ENCODE measurements around the gene EMC1. TPM values are rescaled to one million over a fixed set of nuclear protein-coding genes. Genes with fewer than 3 reads are reported as not detected.

EMC1 gene
- polyA plus RNA-seq, 1 of the 3 experiments (the other 2 are of a cell fraction), result 87.6 TPM

DNA sequence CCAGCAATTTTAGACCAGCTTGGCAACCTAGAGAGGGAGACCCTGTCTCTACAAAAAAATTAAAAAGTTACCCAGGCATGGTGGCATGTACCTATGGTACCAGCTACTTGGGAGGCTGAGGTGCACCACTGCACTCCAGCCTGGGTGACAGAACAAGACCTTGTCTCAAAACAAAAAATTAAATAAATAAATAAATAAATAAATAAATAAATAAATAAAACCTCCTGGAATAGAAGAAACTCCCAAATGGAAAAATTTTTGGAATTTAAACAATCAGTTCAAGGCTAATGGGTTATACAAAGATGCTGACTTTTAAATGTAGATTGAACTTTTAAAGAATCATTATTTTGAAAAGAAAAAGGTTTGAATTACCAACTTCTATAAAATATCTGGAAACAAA lies 63.5 kb downstream of the EMC1 start:
- Histone ChIP-seq H3K36me3 (replicated peaks in 1 of 2; ENCODE audit: control insufficient read depth in 1 of 2, insufficient read depth in 2 of 2, low read length in 1 of 2) (peaks cover 76 to 80% of the 10 kb centered on the region in 2 experiments), H3K9me3 (no peaks in the 10 kb centered on the region), H3K9me2 (no peaks in the 10 kb centered on the region), H3K4me2 (no peak overlapping the region), H3F3A (replicated peaks; ENCODE audit: insufficient read depth) (peaks cover 6% of the 10 kb centered on the region), H3K27me3 (ENCODE audit: insufficient read depth) (no peaks in the 10 kb centered on the region), H3K79me2 (ENCODE audit: insufficient read depth) (peaks cover 43% of the 10 kb centered on the region; the same call in 1 of the 2 replicates), H3K4me3 (ENCODE audit: low read depth in 2 of 2, low read length in 1 of 2) (no peak overlapping the region), H3K27ac (ENCODE audit: low read depth in 2 of 2, low read length in 1 of 2) (no peak overlapping the region), H2AFZ (ENCODE audit: low read depth) (no peak overlapping the region), H4K20me1 (ENCODE audit: insufficient read depth) (no peaks in the 10 kb centered on the region), H3K4me1 (ENCODE audit: control insufficient read depth in 1 of 2, insufficient read depth in 2 of 2, low read depth in 1 of 2, low read length in 1 of 2) (no peaks in the 10 kb centered on the region), H3K9ac (no peak overlapping the region)
- ChIA-PET CTCF (interaction anchor here (1.0 kb wide), 1 partner anchor 18 kb away, joined by 3 read pairs; no protein-coding TSS in a partner anchor), POLR2A (no interaction called here)
- TF ChIP-seq FOXJ3 (CRISPR knock-in tag; IDR thresholded peaks at IDR 0.05) (no peak), MXI1 (IDR thresholded peaks at IDR 0.05; ENCODE audit: low read depth, low read length) (no peak), NRF1 (IDR thresholded peaks at IDR 0.05; ENCODE audit: low read depth, low read length) (no peak), TAF1 (IDR thresholded peaks at IDR 0.05; ENCODE audit: borderline replicate concordance, low read depth, low read length) (no peak)
- TF ChIP-seq, protein P1, sequence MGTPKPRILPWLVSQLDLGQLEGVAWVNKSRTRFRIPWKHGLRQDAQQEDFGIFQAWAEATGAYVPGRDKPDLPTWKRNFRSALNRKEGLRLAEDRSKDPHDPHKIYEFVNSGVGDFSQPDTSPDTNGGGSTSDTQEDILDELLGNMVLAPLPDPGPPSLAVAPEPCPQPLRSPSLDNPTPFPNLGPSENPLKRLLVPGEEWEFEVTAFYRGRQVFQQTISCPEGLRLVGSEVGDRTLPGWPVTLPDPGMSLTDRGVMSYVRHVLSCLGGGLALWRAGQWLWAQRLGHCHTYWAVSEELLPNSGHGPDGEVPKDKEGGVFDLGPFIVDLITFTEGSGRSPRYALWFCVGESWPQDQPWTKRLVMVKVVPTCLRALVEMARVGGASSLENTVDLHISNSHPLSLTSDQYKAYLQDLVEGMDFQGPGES (IDR thresholded peaks at IDR 0.05; ENCODE audit: low read depth, low read length), result no peak
- TF ChIP-seq, protein P2, sequence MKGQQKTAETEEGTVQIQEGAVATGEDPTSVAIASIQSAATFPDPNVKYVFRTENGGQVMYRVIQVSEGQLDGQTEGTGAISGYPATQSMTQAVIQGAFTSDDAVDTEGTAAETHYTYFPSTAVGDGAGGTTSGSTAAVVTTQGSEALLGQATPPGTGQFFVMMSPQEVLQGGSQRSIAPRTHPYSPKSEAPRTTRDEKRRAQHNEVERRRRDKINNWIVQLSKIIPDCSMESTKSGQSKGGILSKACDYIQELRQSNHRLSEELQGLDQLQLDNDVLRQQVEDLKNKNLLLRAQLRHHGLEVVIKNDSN (IDR thresholded peaks at IDR 0.05; ENCODE audit: borderline replicate concordance, low read depth), result no peak
- TF ChIP-seq, protein P3, sequence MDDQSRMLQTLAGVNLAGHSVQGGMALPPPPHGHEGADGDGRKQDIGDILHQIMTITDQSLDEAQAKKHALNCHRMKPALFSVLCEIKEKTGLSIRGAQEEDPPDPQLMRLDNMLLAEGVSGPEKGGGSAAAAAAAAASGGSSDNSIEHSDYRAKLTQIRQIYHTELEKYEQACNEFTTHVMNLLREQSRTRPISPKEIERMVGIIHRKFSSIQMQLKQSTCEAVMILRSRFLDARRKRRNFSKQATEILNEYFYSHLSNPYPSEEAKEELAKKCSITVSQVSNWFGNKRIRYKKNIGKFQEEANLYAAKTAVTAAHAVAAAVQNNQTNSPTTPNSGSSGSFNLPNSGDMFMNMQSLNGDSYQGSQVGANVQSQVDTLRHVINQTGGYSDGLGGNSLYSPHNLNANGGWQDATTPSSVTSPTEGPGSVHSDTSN (IDR thresholded peaks at IDR 0.05), result no peak
- TF ChIP-seq, protein P4, sequence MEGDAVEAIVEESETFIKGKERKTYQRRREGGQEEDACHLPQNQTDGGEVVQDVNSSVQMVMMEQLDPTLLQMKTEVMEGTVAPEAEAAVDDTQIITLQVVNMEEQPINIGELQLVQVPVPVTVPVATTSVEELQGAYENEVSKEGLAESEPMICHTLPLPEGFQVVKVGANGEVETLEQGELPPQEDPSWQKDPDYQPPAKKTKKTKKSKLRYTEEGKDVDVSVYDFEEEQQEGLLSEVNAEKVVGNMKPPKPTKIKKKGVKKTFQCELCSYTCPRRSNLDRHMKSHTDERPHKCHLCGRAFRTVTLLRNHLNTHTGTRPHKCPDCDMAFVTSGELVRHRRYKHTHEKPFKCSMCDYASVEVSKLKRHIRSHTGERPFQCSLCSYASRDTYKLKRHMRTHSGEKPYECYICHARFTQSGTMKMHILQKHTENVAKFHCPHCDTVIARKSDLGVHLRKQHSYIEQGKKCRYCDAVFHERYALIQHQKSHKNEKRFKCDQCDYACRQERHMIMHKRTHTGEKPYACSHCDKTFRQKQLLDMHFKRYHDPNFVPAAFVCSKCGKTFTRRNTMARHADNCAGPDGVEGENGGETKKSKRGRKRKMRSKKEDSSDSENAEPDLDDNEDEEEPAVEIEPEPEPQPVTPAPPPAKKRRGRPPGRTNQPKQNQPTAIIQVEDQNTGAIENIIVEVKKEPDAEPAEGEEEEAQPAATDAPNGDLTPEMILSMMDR (IDR thresholded peaks at IDR 0.05), result no peak
- TF ChIP-seq, protein P5, sequence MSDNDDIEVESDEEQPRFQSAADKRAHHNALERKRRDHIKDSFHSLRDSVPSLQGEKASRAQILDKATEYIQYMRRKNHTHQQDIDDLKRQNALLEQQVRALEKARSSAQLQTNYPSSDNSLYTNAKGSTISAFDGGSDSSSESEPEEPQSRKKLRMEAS (IDR thresholded peaks at IDR 0.05; ENCODE audit: low read depth), result no peak
- no peak for DNase-seq

DNA sequence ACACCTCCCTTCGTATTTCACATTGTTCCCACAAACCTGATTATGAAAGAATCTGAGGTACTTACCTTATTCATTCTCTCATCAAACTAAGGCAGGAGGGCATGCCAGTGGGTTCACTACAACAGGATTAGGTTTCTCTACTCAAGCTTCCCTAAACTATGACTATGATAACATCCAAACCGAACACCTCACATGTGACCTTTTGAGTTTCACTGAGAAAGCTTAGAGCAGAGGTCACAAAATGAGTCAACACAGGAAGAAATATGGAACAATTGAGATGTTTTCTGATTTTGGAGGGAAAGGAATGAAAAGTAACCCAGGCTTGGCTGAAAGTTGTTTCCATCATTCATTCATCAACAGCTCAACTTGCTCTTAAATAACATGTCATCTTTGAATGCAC lies 65.3 kb downstream of the EMC1 start:
- Histone ChIP-seq H3K79me2 (ENCODE audit: insufficient read depth) (peaks cover 31% of the 10 kb centered on the region; the same call in 1 of the 2 replicates), H3K9ac (no peak overlapping the region), H4K20me1 (ENCODE audit: insufficient read depth) (no peaks in the 10 kb centered on the region), H3K4me3 (ENCODE audit: low read depth in 2 of 2, low read length in 1 of 2) (no peak overlapping the region), H3F3A (replicated peaks; ENCODE audit: insufficient read depth) (peaks cover under 1% of the 10 kb centered on the region), H3K9me2 (no peaks in the 10 kb centered on the region), H3K4me1 (ENCODE audit: control insufficient read depth in 1 of 2, insufficient read depth in 2 of 2, low read depth in 1 of 2, low read length in 1 of 2) (no peaks in the 10 kb centered on the region), H3K9me3 (no peaks in the 10 kb centered on the region), H3K27ac (ENCODE audit: low read depth in 2 of 2, low read length in 1 of 2) (no peak overlapping the region), H3K27me3 (ENCODE audit: insufficient read depth) (no peaks in the 10 kb centered on the region), H3K36me3 (replicated peaks in 1 of 2; ENCODE audit: control insufficient read depth in 1 of 2, insufficient read depth in 2 of 2, low read length in 1 of 2) (peaks cover 75 to 79% of the 10 kb centered on the region in 2 experiments), H2AFZ (ENCODE audit: low read depth) (no peak overlapping the region), H3K4me2 (no peak overlapping the region)
- POLR2A ChIA-PET, result no interaction called here
- CTCF ChIA-PET, result no interaction called here
- 94% methylated on average over 2 of the region's 2 CpGs for WGBS (ENCODE audit: low lambda C conversion rate)
- no peak for DNase-seq
- TF ChIP-seq TAF1 (IDR thresholded peaks at IDR 0.05; ENCODE audit: borderline replicate concordance, low read depth, low read length) (no peak), RAD21 (IDR thresholded peaks at IDR 0.05; ENCODE audit: low read length) (no peak), GABPA (IDR thresholded peaks at IDR 0.05; ENCODE audit: low read depth) (no peak), YY1 (IDR thresholded peaks at IDR 0.05; ENCODE audit: low read depth) (no peak), TEAD4 (IDR thresholded peaks at IDR 0.05; ENCODE audit: borderline replicate concordance, insufficient read depth) (no peak), POLR2AphosphoS5 (IDR thresholded peaks at IDR 0.05; ENCODE audit: low read depth, low read length) (no peak), NRF1 (IDR thresholded peaks at IDR 0.05; ENCODE audit: low read depth, low read length) (no peak), MEF2A (IDR thresholded peaks at IDR 0.05; ENCODE audit: borderline replicate concordance, low read depth) (no peak)
- TF ChIP-seq, protein P6, sequence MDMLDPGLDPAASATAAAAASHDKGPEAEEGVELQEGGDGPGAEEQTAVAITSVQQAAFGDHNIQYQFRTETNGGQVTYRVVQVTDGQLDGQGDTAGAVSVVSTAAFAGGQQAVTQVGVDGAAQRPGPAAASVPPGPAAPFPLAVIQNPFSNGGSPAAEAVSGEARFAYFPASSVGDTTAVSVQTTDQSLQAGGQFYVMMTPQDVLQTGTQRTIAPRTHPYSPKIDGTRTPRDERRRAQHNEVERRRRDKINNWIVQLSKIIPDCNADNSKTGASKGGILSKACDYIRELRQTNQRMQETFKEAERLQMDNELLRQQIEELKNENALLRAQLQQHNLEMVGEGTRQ (IDR thresholded peaks at IDR 0.05; ENCODE audit: borderline replicate concordance, low read depth, low read length), result no peak
- TF ChIP-seq, protein P7, sequence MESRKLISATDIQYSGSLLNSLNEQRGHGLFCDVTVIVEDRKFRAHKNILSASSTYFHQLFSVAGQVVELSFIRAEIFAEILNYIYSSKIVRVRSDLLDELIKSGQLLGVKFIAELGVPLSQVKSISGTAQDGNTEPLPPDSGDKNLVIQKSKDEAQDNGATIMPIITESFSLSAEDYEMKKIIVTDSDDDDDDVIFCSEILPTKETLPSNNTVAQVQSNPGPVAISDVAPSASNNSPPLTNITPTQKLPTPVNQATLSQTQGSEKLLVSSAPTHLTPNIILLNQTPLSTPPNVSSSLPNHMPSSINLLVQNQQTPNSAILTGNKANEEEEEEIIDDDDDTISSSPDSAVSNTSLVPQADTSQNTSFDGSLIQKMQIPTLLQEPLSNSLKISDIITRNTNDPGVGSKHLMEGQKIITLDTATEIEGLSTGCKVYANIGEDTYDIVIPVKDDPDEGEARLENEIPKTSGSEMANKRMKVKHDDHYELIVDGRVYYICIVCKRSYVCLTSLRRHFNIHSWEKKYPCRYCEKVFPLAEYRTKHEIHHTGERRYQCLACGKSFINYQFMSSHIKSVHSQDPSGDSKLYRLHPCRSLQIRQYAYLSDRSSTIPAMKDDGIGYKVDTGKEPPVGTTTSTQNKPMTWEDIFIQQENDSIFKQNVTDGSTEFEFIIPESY (IDR thresholded peaks at IDR 0.05; ENCODE audit: borderline replicate concordance, low read depth), result no peak

Data from SK-N-SH (cell line).